ENCODE data around the gene FAM228B. TPM values are rescaled to one million over a fixed set of nuclear protein-coding genes. Genes with fewer than 3 reads are reported as not detected.

FAM228B gene
- total and polyA plus RNA-seq, 9 of the 15 experiments (the other 6 are each of a cell fraction or from before 2014, with no cell fraction given) = 1.1 to 3.7 (median 2.6) TPM

- TF ChIP-seq HOMEZ (CRISPR knock-in tag; IDR thresholded peaks at IDR 0.05) (no peak), ZKSCAN3 (CRISPR knock-in tag; IDR thresholded peaks at IDR 0.05) (no peak), MBD2 (IDR thresholded peaks at IDR 0.05; ENCODE audit: borderline replicate concordance, low read depth) (no peak), EZH2 (IDR thresholded peaks at IDR 0.05; ENCODE audit: borderline replicate concordance, low read depth, low read length) (no peak), ARID3A (IDR thresholded peaks at IDR 0.05; ENCODE audit: borderline replicate concordance, low read depth, low read length) (no peak), SP1 (CRISPR knock-in tag; IDR thresholded peaks at IDR 0.05) (no peak), ZNF764 (CRISPR knock-in tag; IDR thresholded peaks at IDR 0.05; ENCODE audit: low read depth) (no peak), BRD4 (IDR thresholded peaks at IDR 0.05) (no peak), MEIS2 (IDR thresholded peaks at IDR 0.05; ENCODE audit: partially characterized antibody) (peak; percentile 92), MAFG (tag; conservative IDR thresholded peaks at IDR 0.05) (no peak), RBM17 (IDR thresholded peaks at IDR 0.05; ENCODE audit: borderline replicate concordance, low read depth, low read length) (no peak), LEF1 (IDR thresholded peaks at IDR 0.05) (peak; percentile 33; the same call in 1 of the 2 replicates), CXXC5 (CRISPR knock-in tag; IDR thresholded peaks at IDR 0.05) (no peak), ZNF184 (CRISPR knock-in tag; IDR thresholded peaks at IDR 0.05) (no peak), ETV1 (tag; conservative IDR thresholded peaks at IDR 0.05; ENCODE audit: low read depth) (peak; percentile 66)
- TF ChIP-seq, protein P1, sequence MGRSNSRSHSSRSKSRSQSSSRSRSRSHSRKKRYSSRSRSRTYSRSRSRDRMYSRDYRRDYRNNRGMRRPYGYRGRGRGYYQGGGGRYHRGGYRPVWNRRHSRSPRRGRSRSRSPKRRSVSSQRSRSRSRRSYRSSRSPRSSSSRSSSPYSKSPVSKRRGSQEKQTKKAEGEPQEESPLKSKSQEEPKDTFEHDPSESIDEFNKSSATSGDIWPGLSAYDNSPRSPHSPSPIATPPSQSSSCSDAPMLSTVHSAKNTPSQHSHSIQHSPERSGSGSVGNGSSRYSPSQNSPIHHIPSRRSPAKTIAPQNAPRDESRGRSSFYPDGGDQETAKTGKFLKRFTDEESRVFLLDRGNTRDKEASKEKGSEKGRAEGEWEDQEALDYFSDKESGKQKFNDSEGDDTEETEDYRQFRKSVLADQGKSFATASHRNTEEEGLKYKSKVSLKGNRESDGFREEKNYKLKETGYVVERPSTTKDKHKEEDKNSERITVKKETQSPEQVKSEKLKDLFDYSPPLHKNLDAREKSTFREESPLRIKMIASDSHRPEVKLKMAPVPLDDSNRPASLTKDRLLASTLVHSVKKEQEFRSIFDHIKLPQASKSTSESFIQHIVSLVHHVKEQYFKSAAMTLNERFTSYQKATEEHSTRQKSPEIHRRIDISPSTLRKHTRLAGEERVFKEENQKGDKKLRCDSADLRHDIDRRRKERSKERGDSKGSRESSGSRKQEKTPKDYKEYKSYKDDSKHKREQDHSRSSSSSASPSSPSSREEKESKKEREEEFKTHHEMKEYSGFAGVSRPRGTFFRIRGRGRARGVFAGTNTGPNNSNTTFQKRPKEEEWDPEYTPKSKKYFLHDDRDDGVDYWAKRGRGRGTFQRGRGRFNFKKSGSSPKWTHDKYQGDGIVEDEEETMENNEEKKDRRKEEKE (IDR thresholded peaks at IDR 0.05; ENCODE audit: borderline replicate concordance in 1 of 2, control insufficient read depth in 1 of 2, low read depth in 2 of 2, low read length in 1 of 2) = no peak
- TF ChIP-seq, protein P2, sequence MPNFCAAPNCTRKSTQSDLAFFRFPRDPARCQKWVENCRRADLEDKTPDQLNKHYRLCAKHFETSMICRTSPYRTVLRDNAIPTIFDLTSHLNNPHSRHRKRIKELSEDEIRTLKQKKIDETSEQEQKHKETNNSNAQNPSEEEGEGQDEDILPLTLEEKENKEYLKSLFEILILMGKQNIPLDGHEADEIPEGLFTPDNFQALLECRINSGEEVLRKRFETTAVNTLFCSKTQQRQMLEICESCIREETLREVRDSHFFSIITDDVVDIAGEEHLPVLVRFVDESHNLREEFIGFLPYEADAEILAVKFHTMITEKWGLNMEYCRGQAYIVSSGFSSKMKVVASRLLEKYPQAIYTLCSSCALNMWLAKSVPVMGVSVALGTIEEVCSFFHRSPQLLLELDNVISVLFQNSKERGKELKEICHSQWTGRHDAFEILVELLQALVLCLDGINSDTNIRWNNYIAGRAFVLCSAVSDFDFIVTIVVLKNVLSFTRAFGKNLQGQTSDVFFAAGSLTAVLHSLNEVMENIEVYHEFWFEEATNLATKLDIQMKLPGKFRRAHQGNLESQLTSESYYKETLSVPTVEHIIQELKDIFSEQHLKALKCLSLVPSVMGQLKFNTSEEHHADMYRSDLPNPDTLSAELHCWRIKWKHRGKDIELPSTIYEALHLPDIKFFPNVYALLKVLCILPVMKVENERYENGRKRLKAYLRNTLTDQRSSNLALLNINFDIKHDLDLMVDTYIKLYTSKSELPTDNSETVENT (CRISPR knock-in tag; IDR thresholded peaks at IDR 0.05) = no peak
These were observed 58.6 kb downstream of the FAM228B start (continued) for GRCh38 chr2:24181849-24182248.
